Right atrium auricular region (tissue), 2 donors: ENCODE results near the gene ANKRA2. TPM values are rescaled to one million over a fixed set of nuclear protein-coding genes. Genes with fewer than 3 reads are reported as not detected.

Experiments used
- DNase-seq: peaks from one replicate; pipeline ENCODE4 v3.0.0-alpha.2; 2019; ENCODE audit warnings: low spot score
- H3K27ac ChIP-seq, 2 donors: fragments of 200-600 bp; sonication (generic); 1 replicate in 1 of 2; 2 replicates in 1 of 2; pipeline ENCODE4 v1.5.1; 2016 to 2019
- H3K27me3 ChIP-seq, 2 donors: fragments of 200-600 bp; sonication (generic); one replicate each; pipeline versions ENCODE4 v1.5.1 to v1.6.0; 2017 to 2019
- H3K36me3 ChIP-seq: fragments of 200-600 bp; sonication (generic); one replicate; pipeline ENCODE4 v1.5.1; 2016
- H3K4me1 ChIP-seq, 2 donors: fragments of 200-600 bp; sonication (generic); one replicate each; pipeline versions ENCODE4 v1.5.1 to v1.6.0; 2017 to 2019
- H3K4me3 ChIP-seq, 2 donors: fragments of 200-600 bp; sonication (generic); 1 replicate in 1 of 2; 2 replicates in 1 of 2; pipeline ENCODE4 v1.5.1; 2017 to 2019; ENCODE audit warnings: mild to moderate bottlenecking in 1 of 2, moderate library complexity in 1 of 2
- H3K9me3 ChIP-seq, 2 donors: fragments of 200-600 bp; sonication (generic); one replicate each; pipeline ENCODE4 v1.5.1; 2019
- total RNA-seq, 2 donors: library from RNA; depleted of rRNA; stranded (reverse); fragments of >200 nt; gene quantifications; one replicate each; pipeline ENCODE4 v1.1.0, GENCODE V29; 2016
- TF ChIP-seq, protein P1 (sequence below), 2 donors: fragments of 200-600 bp; sonication (generic); IDR thresholded peaks; one replicate each; pipeline ENCODE4 v1.5.1; 2019; ENCODE audit warnings: antibody characterized with exemption in 2 of 2

ANKRA2 gene
- total RNA-seq, 2 donors from 2014 or later, result 11.3 to 16.4 TPM

DNA sequence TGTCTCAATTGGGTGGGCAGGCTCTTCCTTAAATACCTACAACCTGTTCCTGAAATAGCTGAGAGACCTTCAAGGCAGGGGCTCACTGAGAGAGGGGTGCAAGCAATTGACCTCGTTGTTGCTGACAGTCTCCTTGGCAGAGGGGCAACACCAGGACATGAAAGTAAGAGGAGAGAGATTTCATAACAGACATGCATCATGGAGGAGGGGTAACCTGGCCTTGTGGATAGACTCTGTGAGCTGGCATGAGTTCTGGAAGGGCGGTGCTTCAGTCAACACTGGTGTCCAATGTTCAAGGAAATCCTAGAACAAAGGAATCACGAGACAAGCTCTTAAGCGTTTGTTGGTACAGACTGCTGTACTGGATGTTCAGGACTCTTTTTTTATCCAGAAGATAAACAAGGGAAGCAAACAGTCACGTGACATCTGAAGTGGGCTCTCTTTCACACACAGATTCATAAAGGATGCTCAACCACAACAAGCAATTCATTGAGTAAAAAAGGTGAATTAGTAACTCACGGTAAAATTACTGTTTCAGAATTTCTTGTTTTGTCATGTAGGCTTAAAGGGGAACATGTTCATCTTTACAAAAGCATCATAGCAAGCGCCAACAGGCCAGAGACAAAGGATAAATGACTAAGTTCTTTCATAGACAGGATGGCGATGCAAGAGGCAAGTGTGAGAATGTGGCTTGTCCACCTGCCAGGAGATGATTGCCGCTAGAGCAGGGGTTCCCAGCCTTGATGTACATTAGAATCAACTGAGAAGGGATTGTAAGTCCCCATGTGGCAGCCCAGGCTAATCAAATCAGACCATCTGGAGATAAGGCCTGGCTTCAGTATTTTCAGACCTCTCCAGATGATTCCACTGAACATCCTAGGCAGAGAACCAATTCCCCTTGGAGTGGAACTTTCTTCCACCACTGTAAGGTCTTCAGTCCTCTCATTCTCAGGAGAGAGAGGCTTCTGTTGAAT lies 20.7 kb downstream of the ANKRA2 start:
- no peak for DNase-seq
- TF ChIP-seq, protein P1, sequence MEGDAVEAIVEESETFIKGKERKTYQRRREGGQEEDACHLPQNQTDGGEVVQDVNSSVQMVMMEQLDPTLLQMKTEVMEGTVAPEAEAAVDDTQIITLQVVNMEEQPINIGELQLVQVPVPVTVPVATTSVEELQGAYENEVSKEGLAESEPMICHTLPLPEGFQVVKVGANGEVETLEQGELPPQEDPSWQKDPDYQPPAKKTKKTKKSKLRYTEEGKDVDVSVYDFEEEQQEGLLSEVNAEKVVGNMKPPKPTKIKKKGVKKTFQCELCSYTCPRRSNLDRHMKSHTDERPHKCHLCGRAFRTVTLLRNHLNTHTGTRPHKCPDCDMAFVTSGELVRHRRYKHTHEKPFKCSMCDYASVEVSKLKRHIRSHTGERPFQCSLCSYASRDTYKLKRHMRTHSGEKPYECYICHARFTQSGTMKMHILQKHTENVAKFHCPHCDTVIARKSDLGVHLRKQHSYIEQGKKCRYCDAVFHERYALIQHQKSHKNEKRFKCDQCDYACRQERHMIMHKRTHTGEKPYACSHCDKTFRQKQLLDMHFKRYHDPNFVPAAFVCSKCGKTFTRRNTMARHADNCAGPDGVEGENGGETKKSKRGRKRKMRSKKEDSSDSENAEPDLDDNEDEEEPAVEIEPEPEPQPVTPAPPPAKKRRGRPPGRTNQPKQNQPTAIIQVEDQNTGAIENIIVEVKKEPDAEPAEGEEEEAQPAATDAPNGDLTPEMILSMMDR (IDR thresholded peaks at IDR 0.05), result no peak
- Histone ChIP-seq H3K36me3 (no peaks in the 10 kb centered on the region), H3K4me1 (no peaks in the 10 kb centered on the region), H3K27me3 (no peaks in the 10 kb centered on the region), H3K9me3 (no peaks in the 10 kb centered on the region), H3K27ac (no peak overlapping the region), H3K4me3 (no peak overlapping the region)

DNA sequence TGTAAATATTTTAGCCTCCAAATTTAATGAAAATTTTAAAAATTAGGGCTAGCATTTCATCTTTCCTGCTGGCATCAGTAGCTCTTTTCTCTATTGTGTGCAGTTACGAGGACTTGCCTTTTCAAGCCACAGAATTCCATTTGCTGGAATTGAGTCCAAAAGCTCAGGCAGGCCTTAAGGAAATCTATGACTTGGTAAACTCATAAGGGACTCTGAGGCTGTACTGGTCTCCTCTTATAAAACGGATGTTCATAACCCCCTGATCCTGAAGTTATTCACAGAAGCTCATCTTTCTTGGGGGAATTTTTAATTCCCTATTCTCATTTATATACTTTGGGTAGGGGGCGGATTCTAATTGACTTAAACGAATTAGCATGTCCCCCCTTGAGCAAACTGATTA lies 23.4 kb downstream of the ANKRA2 start:
- Histone ChIP-seq H3K27ac (no peak overlapping the region), H3K4me1 (no peaks in the 10 kb centered on the region)

DNA sequence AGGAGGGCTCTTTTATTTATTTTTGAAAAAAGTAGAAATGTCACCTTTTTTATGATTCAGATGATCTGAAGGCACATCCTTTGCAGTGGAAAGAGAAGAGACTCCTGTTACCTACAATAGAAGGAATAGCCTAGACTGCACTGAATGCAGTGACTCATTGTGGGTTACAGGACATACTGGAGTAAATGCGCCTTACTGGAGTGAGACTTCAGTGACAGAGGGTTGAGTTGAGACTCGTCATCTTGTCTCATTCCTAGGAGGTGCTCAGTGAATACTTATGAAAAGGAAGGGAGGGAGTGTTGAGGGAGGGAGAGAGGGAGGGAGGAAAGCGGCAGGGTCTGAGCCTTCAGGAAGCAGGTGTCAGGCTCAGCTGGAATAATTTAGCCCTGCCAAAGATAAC lies 25.2 kb downstream of the ANKRA2 start:
- no peak for DNase-seq
- Histone ChIP-seq H3K9me3 (no peaks in the 10 kb centered on the region), H3K4me3 (no peak overlapping the region), H3K27me3 (no peaks in the 10 kb centered on the region), H3K4me1 (no peaks in the 10 kb centered on the region), H3K27ac (no peak overlapping the region), H3K36me3 (no peaks in the 10 kb centered on the region)
- TF ChIP-seq, protein P1 (IDR thresholded peaks at IDR 0.05), result no peak

More for the DNA sequence above, 23.4 kb downstream of the ANKRA2 start:
- H3K4me3 ChIP-seq, result no peak overlapping the region
- no peak for DNase-seq
- no peaks in the 10 kb centered on the region for H3K36me3 ChIP-seq
- no peaks in the 10 kb centered on the region for H3K27me3 ChIP-seq
- no peaks in the 10 kb centered on the region for H3K9me3 ChIP-seq
- TF ChIP-seq, protein P1 (IDR thresholded peaks at IDR 0.05), result no peak

DNA sequence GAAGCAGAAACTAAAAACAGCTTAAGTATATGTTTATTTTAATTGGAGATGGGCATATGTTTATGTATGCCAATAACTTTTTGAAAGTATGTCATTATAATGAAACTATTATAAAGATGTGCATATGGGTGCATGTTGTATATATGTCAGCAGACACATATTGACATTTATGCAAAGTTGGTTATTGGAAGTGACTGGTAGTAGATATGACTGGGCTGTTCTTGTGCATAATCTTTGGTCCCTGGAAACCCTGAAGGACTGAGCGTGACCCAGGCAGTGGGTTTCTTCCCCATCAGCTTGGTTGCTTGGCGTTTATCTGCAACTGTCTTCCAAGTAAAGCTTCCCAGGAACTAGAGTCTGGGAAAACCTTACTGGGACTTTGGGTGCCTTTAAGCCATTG lies 25.7 kb downstream of the ANKRA2 start:
- H3K27me3 ChIP-seq, result no peaks in the 10 kb centered on the region
- DNase-seq, result no peak
- H3K9me3 ChIP-seq, result no peaks in the 10 kb centered on the region
- no peak overlapping the region for H3K27ac ChIP-seq
- no peak overlapping the region for H3K4me3 ChIP-seq
- H3K4me1 ChIP-seq, result no peaks in the 10 kb centered on the region
- TF ChIP-seq, protein P1 (IDR thresholded peaks at IDR 0.05), result no peak
- no peaks in the 10 kb centered on the region for H3K36me3 ChIP-seq

- no peak for DNase-seq
- H3K4me1 ChIP-seq, result no peaks in the 10 kb centered on the region
- TF ChIP-seq, protein P1 (IDR thresholded peaks at IDR 0.05), result no peak
Measured at GRCh38 chr5:73534971-73535370, 30.5 kb downstream of the ANKRA2 start.

More at GRCh38 chr5:73534971-73535370, 30.5 kb downstream of the ANKRA2 start:
- H3K36me3 ChIP-seq, result no peaks in the 10 kb centered on the region
- no peaks in the 10 kb centered on the region for H3K9me3 ChIP-seq
- no peak overlapping the region for H3K27ac ChIP-seq
- H3K27me3 ChIP-seq, result no peaks in the 10 kb centered on the region
- H3K4me3 ChIP-seq, result no peak overlapping the region
